HepG2 (cell line): ENCODE results near the gene FAT1. TPM values are rescaled to one million over a fixed set of nuclear protein-coding genes. Genes with fewer than 3 reads are reported as not detected.

ENCODE experiments used
- ATF3 ChIP-seq: sonication (generic); formaldehyde crosslinking; IDR thresholded peaks from 2 replicates; pipeline ENCODE4 v1.4.0; 2020; ENCODE audit warnings: missing genetic modification reagents
- ATF7-NPFF ChIP-seq: sonication (generic); formaldehyde crosslinking; IDR thresholded peaks from 2 replicates; pipeline ENCODE4 v1.8.1; 2023; ENCODE audit warnings: mild to moderate bottlenecking, low read depth, missing genetic modification reagents, moderate library complexity
- CC2D1A ChIP-seq: sonication (generic); formaldehyde crosslinking; IDR thresholded peaks from 2 replicates; pipeline ENCODE4 v1.8.1; 2023; ENCODE audit warnings: mild to moderate bottlenecking, missing genetic modification reagents
- CREBL2 ChIP-seq: sonication (generic); formaldehyde crosslinking; IDR thresholded peaks from 2 replicates; pipeline ENCODE4 v1.8.1; 2023; ENCODE audit warnings: missing genetic modification reagents, mild to moderate bottlenecking, borderline replicate concordance
- CSRNP1 ChIP-seq: sonication (generic); formaldehyde crosslinking; IDR thresholded peaks from 2 replicates; pipeline ENCODE4 v1.8.1; 2023; ENCODE audit warnings: mild to moderate bottlenecking, missing genetic modification reagents
- HNF4G ChIP-seq, 2 experiments: sonication (generic) in 1 of 2; formaldehyde crosslinking in 1 of 2; IDR thresholded peaks; 2 replicates each; pipeline versions ENCODE4 v1.4.0 to v1.6.1; 2011 to 2020; ENCODE audit warnings: borderline replicate concordance in 2 of 2, low read depth in 2 of 2, mild to moderate bottlenecking in 2 of 2, low read length in 1 of 2, missing genetic modification reagents in 1 of 2, moderate library complexity in 1 of 2
- MTA3 ChIP-seq: sonication (generic); formaldehyde crosslinking; IDR thresholded peaks from 2 replicates; pipeline ENCODE4 v1.4.0; 2020; ENCODE audit warnings: missing genetic modification reagents
- NKX3-1 ChIP-seq: sonication (generic); formaldehyde crosslinking; IDR thresholded peaks from 2 replicates; pipeline ENCODE4 v1.5.0; 2020; ENCODE audit warnings: missing genetic modification reagents
- NR2F2 ChIP-seq: IDR thresholded peaks from 2 replicates; pipeline ENCODE4 v1.6.1; 2012; ENCODE audit warnings: low read depth, inconsistent platforms, borderline replicate concordance
- PATZ1 ChIP-seq: sonication (generic); formaldehyde crosslinking; IDR thresholded peaks from 2 replicates; pipeline ENCODE4 v1.4.0; 2020; ENCODE audit warnings: missing genetic modification reagents
- SIX1 ChIP-seq: sonication (generic); formaldehyde crosslinking; IDR thresholded peaks from 2 replicates; pipeline ENCODE4 v1.4.0; 2020; ENCODE audit warnings: missing genetic modification reagents, borderline replicate concordance
- ZNF318 ChIP-seq: sonication (generic); formaldehyde crosslinking; IDR thresholded peaks from 2 replicates; pipeline ENCODE4 v1.4.0; 2020; ENCODE audit warnings: mild to moderate bottlenecking, missing genetic modification reagents
- ZNF441 ChIP-seq: sonication (generic); formaldehyde crosslinking; IDR thresholded peaks from 2 replicates; pipeline ENCODE4 v1.7.0; 2021; ENCODE audit warnings: missing genetic modification reagents, borderline replicate concordance
- ZNF569 ChIP-seq: sonication (generic); formaldehyde crosslinking; IDR thresholded peaks from 2 replicates; pipeline ENCODE4 v1.5.0; 2020; ENCODE audit warnings: mild to moderate bottlenecking, missing genetic modification reagents, moderate library complexity, borderline replicate concordance
- polyA plus RNA-seq, 8 experiments: library from polyadenylated mRNA; depleted of rRNA in 3 of 8; stranded (reverse) in 7 of 8; unstranded in 1 of 8; fragments of >200 nt; fragmentation: Illumina TruSeq in 4 of 8; extraction: Trizol in 4 of 8; gene quantifications; 2 replicates each; pipeline versions ENCODE4 v1.2.1 to v1.2.3, GENCODE V29; 2011 to 2016; ENCODE audit warnings: low read depth in 4 of 8, missing spikeins in 1 of 8, mixed read lengths in 1 of 8; ENCODE audit not compliant: insufficient read depth in 1 of 8
- total RNA-seq, 5 experiments: library from RNA; depleted of rRNA; stranded (reverse); fragments of >200 nt; fragmentation: Illumina TruSeq; extraction: Trizol; gene quantifications; 2 replicates each; pipeline ENCODE4 v1.2.3, GENCODE V29; 2016; ENCODE audit warnings: low read depth in 1 of 5

Gene FAT1
- total and polyA plus RNA-seq, 2 of the 13 experiments (the other 11 are each of a cell fraction or from before 2014, with no cell fraction given), result 185 to 216 TPM

GRCh38 chr4:186643501-186644310 is 80.0 kb downstream of the FAT1 start (continued):
- TF ChIP-seq ZNF318 (no peak), NR2F2 (peak; percentile 14; the same call in 1 of the 2 replicates), CC2D1A (CRISPR knock-in tag) (no peak), MTA3 (CRISPR knock-in tag) (no peak), ZNF441 (no peak), NKX3-1 (no peak), HNF4G (IDR thresholded peaks at IDR 0.05; ENCODE audit: borderline replicate concordance, low read depth, low read length) (peak; percentile 71; the same call in 1 of the 2 replicates), HNF4G (CRISPR knock-in tag; IDR thresholded peaks at IDR 0.05; ENCODE audit: borderline replicate concordance, low read depth) (0 out of 2 replicates have a peak, but pooled peaks have one; percentile 25), ATF7-NPFF (CRISPR knock-in tag) (no peak), SIX1 (CRISPR knock-in tag) (peak; percentile 76; the same call in 1 of the 2 replicates), CREBL2 (CRISPR knock-in tag) (no peak), PATZ1 (CRISPR knock-in tag) (peak; percentile 64), ZNF569 (CRISPR knock-in tag) (no peak), CSRNP1 (no peak), ATF3 (CRISPR knock-in tag) (peak; percentile 90)
